ENCODE measurements around the gene TCF20.

The TCF20 gene

DNA sequence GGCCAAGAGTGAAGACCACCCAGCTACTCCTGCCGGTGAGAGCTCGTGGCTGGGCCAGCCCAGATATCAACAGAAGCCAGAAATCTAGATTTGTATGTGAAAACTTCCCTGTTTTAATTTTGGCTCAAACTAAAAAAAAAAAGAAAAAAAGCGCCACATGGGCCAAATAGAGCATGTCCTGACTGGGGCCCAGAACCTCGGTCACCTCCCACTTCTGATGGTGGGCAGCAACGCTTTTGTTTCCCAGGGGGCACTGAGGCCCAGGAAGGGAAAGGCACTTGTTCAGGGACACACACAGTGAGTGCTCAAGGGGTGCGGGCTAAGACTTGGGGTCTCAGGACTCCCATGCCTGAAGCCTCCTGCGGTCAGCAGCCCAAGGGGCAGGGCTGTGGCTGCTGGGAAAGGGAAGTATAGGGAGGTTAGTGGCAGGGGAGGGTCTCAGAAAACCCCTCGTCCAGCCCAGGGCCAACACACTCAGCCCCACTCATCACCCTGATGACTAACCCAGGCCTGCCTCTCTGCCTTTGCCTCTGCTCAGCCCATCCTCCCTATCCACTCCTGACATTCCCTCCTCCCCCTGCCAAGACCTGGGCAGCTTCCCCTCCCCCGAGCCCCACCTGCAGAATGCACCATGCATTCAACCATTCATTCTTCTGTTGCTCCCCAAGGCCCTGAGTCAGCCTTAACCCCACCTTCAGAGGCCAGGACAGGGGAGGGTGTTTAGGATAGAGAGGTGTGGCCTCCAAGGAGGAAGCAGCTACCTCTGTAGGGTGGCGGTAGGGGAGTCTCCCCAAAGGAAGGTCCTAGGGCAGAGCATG, 30.0 kb upstream of the TCF20 start:
- DNase-seq (ENCODE audit: low spot score) = peak; percentile 73

- DNase-seq (ENCODE audit: low spot score) = no peak
These were observed 29.3 kb upstream of the TCF20 start for GRCh38 chr22:42299586-42300258.

- DNase-seq (ENCODE audit: low spot score) = no peak
These were observed 28.3 kb upstream of the TCF20 start for GRCh38 chr22:42298746-42299145.

DNA sequence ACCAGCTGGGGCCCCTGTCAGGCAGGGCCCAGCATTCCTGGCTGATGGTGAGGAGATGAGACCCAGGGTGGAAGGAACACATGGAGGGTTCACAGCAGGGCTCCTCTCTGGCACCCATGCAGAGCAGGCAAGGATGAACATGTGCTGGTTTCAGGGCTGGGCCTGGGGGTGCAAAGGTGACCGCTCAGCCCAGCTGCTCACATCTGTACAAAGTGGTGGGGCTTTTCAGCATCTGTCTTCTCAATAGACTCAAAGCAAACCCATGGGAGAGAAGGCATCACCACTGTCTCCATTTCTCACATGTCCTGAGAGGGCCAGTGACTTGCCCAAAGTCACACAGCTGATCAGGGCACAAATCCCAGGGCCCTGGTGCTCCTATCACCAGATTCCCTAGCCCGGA, 27.3 kb upstream of the TCF20 start:
- no peak for DNase-seq (ENCODE audit: low spot score)

GRCh38 chr22:42296883-42297282, 26.4 kb upstream of the TCF20 start:
- no peak for DNase-seq (ENCODE audit: low spot score)

GRCh38 chr22:42296381-42296853, 26.0 kb upstream of the TCF20 start:
- DNase-seq (ENCODE audit: low spot score) = no peak

GRCh38 chr22:42294034-42294985, 23.9 kb upstream of the TCF20 start:
- peak; percentile 55 for DNase-seq (ENCODE audit: low spot score)

DNA sequence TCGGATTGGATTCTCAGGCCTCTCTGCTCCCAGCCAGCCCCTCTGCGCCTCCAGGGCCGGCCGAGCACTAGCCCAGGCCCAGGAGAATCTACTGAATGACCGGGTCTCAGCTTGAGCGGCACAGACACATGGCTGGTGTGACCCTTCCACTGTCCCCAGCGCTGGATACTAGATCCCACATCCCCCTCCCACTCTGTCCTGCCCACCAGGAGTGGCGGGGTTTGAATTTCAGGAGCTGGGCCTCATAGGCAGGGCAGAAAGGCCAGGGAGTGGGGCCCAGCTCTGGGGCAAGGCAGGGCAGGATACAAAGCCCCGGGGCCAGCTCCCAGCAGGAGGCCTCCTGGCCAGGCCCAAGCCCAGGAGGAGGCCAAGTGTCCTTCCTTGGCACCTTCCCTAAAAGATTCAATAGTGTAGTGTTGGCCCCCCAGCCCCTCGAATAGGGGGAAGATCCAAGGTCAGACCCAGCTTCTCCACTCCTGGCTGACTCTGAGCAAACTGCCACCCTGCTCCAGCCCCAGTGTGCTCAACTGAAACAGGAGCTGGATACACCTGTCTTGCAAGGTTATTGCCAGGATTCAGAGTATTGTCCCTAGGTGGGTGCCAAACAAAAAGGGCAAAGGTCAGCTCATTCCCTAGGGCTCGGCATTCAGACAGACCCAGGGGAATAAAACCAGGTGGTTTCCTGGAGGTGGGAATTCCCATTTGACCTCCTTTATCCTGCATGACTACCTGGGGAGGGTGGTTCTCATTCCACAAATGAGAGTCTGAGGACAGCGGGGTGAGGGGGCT, 22.5 kb upstream of the TCF20 start:
- DNase-seq (ENCODE audit: low spot score) = no peak

DNA sequence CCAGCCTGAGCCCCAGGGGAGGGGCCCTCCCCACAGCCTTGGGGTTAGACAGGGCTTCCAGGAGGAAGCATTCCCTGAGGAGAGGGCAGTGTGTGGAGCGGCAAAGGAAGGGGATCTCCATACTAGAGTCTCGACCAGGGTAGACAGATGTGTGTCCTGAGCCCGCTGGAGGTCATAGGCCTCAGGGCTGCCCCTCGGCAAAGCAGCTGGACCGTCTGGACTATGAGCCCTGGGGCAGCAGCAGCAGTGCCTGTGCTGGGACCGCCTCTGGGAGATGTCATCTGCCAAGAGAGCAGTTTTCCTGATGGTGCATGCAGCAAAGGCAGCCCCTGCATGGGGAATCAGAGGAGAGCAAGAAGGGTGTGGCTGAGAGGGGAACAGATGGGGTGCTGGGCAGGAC, 20.8 kb upstream of the TCF20 start:
- no peak for DNase-seq (ENCODE audit: low spot score)

DNA sequence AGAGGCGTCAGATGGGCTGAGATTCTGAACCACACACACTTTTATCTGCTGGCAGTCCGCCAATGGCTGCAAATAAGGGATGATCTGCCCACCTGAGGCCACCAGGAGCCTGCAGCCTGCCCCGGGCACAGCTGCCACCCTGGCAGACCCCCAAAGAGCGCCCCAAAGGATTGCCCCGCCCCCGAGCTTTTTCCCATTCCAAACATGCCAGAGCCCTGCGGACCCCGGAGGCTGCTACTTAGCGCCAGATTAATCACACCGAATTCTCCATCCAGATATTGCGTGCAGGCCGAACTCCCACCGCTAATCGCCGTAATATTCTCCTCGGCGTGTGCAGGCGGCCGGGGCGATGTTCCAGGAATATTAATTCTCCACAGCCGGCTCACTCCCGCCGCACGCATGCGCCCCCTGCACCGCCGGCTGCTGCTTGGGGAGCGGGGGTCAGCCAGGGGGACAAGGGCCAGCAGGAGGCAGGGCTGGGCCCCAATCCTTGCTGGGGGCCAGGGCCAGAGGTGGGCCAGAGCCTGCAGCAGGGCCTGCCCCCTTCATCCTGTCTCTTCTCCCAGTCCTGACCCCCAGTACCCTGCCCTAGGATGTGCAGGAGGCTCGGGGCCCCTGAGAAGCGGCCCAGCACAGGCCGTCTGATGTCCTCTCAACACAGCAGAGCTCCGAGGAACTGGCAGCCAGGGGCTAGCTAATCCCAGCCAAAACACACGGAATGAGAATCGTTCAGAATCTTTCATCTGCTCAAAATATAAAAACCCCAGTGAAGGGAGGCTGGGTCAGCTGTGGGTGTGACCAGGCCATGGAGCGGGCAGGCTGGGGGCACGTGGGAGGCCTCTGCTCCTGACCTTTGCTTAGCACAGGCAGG, 19.5 kb upstream of the TCF20 start:
- no peak for DNase-seq (ENCODE audit: low spot score)

GRCh38 chr22:42288791-42289190, 18.3 kb upstream of the TCF20 start:
- no peak for DNase-seq (ENCODE audit: low spot score)

DNA sequence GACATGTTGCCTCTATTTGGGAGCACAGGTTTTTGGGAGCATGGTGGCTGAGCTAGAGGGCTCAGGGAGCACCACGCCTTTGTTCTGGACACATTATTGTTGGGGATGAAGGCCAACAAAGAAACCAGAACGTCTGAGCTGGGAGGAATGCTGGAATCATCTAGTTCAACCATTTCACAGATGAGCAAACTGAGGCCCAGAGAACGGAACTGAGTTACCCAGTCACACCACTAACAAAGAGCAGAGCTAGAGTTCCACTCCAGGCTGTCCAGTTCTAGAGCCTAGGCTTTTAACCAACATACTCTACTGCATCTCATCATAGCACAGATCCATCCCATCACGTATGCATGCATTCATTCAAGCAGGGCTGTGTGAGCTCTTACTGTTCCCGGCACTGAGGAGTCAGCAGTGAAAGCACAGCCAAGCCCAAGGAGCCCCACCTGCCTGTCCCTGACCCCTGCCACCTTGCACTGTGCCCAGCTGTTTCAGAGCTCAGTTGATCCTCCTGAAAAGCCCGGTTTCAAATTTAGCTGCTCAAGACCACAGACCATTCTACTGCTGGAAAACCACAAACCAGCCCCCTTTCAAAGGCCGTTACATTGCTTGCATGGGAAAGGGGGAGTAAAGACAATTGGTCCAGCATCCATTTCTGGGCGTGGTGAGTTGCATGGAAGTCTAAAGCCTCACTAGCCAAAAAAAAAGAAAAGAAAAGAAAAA, 16.9 kb upstream of the TCF20 start:
- DNase-seq (ENCODE audit: low spot score) = no peak

DNA sequence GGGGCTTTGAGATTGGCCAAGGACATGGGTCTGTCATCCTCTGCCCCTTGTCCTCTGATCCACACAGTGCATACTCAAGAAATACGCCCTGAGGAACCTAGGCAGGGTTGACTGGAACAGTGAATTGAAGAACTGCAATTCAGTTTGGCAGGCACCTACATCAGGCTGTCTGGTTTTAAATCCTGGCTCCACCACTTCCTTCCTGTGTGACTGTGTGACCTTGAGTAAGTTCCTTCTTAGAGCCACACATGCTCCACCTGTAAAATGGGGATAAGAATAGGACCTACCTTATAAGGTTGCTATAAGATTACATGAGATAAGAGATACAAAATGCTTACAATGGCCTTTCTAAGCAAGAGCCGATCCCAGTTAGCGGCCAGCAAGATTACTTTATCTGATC, 15.8 kb upstream of the TCF20 start:
- DNase-seq (ENCODE audit: low spot score) = no peak

- no peak for DNase-seq (ENCODE audit: low spot score)
These were observed 15.2 kb upstream of the TCF20 start for GRCh38 chr22:42285604-42286003.

DNA sequence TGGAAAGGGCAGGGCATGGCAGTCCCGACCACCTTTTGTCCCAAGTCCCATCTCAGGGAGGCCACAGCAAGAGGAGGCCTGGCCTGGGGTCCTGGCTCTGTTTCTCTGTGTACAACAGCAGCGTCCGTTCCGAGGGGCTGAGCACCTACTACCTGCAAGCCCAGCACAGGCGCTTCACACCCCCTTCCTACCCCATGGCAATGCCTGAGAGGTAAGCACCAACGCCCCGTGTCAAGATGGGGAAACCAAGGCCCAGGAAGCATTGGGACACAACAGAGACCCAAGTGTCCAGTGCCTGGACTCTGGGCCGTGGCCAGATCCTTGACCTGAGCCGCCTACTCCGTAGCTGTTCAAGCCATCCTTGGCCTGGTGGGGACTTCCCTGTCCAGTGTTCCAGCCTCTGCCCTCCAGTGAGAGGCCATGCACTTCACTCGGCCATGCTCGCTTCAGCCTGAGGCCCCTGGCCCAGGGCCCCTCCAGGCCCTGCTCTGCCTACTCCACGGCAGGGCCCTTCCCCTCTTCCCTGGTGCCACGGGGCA, 14.3 kb upstream of the TCF20 start:
- no peak for DNase-seq (ENCODE audit: low spot score)

DNA sequence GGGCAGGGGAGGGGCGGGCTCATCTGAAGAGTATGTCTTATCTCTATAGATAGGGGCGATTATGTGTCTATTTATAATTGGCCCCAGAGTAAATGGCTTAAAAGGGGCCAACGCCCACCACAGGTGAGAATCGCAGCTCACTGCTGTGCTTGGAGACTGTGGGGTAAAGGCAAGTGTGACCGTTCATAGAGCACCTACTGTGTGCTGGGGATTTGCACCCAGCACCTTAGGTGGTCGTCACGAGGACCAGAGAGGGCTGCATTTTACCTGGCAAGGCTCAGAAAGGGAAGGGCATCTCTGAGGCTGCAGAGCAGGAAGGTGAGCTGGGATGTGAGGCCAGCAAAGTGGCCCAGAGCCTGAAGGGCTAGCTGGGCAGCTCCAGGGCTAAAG, 13.7 kb upstream of the TCF20 start:
- no peak for DNase-seq (ENCODE audit: low spot score)

DNA sequence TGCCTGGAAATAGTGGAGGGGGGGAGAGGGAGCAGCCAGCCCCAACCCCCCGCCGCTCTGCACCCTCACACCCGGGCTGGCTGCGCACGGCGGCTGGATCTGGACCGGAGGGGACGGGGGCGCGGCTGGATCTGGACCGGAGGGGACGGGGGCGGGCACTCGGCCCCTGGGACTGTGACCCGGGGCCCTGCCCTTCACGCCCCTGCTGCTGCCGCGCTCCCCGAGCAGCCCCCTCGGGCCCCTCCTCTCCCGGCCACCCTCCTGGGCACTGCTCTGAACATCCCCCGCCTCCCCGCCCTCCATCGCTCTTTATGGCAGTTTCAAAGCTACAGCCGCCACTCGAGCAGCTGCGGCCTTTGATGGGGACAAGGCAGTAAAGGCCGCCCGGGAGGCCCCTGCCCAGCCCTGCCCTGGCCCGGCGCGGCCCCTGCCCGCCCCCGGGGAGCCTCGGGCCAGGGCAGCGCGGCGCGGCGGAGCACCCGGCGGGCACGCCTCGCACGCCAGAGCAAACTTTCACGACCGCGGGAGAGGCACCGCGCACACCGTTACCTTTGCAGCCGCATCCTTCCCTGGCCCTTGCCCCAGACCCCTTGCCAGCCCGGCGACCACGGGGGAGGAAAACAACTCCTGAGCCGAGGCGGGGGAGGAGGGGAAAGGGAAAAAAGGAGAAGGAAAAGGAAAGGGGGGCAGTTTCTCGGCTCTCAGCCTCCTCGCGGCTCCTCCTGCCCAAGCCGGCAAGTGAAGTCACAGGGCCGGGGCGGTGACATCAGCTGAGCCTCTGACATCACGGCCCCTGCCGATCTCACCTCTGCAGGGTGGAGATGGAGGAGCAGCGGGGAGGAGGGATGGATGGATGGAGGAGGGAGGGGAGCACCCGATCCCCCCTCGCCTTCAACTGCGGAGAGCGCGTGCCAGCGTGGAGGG, 13.1 kb upstream of the TCF20 start:
- DNase-seq (ENCODE audit: low spot score) = no peak

DNA sequence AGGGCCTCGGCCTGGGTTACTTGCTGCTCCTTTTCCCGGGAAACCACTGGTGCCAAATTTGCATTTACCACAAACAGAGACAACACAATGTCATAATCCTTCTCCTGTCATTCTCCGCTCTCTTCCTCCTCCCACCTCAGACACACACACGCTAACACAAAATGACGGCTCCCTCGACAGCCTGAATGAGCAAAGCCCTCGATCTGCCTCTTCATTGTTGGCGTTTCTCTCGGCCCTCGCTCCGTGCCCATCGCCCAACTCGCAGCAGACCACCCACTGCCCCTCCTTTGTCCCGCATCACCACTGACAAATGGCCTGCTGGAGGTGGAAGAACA, 12.5 kb upstream of the TCF20 start:
- DNase-seq (ENCODE audit: low spot score) = no peak

All from kidney tubule cell (primary cell).